GM19328 (cell line): ENCODE measurements around the gene SLIRP.
"Not testable (repeated sequence)": the region's sequence is repeated elsewhere in the genome, so short reads cannot be mapped to it uniquely, and the experiment has no call there.

ENCODE experiments used
- ATAC-seq: cut with Tn5 transposase; IDR thresholded peaks from one replicate; pipeline ENCODE4 v1.9.1; 2021; ENCODE audit warnings: mild to moderate bottlenecking, moderate library complexity; ENCODE audit not compliant: unreplicated experiment

The SLIRP gene

DNA sequence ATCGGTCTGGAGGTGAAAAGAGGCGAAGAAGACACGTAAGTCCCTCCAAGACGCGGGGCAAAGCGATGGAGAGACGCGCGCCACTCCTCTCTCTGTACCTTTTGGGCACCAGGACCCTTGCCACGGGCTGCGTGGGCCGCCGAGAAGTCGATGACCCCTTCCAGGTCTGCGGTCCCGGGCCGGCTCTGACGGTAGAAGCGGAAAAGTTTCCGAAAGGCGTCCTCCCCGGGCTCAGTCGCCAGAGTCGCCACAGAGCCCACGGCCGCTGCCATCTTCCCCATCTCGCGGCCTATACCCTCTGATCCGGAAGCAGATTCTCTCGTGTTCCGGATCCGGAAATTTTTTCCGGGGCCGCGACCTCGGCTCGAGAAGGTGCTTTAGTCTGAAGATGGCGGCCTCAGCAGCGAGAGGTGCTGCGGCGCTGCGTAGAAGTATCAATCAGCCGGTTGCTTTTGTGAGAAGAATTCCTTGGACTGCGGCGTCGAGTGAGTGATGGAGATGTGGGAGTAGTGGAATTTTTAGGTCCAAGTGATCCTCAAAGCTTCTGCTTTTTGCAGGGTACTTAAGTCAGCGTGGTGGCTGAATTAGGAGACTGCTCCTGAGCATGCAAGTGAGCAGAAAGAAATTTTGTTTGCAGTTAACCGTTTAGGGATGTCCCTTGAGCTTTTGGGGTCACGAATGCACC is at the start of gene SLIRP, which contains the start of gene ALKBH1:
Gene SLIRP, plus strand, starts transcription at position 380 of the 685 bp plus-strand sequence. Its CDS starts 9 bp downstream, at position 389.
Gene ALKBH1, minus strand, starts transcription at position 300 of the 685 bp plus-strand sequence. Its CDS starts 19 bp downstream, at position 281.
- peak; percentile 99 for ATAC-seq

DNA sequence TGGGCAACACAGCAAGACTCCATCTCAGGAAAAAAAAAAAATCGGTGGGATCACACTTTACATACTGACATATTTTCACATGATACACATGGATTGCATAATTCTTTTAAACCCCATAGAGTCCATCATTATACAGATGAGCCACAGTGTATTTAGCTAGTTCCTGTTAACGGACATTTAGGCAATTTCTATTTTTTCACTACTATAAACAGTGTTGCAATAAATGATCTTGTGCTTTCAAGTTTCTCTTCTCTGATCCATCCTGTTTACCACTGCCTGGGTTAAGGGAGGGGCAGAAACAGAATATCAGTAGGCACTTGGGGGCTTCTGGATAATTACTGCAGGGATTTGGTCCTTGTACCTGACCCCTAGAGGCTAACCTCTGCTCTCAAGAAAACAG is 48.1 kb upstream of the SLIRP start:
- ATAC-seq: no peak

DNA sequence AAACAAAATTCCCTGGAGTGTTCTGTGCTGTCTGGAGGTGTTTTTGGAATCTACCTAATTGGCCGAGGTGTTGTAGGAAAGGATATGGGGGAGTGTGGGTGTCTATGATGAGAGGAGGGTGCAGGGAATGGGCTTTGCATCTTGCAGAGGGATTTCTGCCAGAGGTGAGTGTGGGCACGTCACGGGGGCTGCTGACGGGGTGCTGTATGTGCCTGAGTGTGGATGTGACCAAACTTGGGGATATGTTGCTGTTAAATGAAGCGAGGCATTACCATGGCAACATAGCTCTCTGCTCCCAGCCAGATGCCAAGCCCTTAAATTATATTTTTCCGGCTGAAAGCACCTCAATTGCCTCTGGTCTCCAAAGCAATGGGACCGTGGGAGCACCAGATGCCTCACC is 47.1 kb upstream of the SLIRP start:
- no peak for ATAC-seq

DNA sequence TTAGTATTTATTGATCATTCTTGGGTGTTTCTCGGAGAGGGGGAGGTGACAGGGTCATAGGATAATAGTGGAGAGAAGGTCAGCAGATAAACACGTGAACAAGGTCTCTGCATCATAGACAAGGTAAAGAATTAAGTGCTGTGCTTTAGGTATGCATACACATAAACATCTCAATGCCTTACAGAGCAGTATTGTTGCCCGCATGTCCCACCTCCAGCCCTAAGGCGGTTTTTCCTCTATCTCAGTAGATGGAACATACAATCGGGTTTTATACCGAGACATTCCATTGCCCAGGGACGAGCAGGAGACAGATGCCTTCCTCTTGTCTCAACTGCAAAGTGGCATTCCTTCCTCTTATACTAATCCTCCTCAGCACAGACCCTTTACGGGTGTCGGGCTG is 46.3 kb upstream of the SLIRP start:
- not testable (repeated sequence) for ATAC-seq

DNA sequence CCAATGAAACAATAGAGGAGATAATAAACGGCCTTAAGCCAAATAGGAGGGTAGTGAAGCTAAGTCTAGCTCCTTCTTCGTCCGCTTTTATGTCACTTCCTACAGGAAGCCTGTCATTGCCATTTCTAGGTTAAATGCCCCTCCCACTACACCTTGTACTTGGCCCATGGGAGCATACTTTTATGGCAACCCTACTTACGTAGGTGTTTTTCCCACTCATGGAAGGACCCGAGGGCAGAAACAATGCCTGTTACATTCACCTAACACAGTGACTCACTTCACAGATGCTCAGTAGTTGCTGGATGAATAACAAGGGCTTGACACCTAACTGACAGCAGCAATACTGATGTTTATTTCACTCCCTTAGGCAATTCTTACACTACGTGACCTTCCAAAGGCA is 44.6 kb upstream of the SLIRP start:
- no peak for ATAC-seq

DNA sequence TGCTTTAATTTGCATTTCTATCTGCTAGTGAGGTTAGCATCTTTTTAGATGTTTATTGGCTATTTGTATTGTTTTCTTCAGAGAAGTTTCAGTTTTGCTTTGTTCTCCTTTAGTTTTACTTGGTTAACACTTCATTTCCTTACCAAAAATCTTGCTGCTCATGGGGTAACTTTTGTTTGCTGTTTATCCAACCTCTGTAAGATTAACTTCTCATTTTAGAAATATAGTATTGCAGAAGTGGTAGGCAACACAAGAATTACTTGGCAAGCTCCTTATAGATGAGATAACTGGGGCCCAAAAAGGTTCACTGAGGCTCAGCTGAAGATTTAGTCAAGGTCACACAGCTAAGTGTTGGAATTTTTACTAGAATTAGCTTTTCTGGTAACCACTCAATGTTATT is 40.6 kb upstream of the SLIRP start:
- no peak for ATAC-seq

DNA sequence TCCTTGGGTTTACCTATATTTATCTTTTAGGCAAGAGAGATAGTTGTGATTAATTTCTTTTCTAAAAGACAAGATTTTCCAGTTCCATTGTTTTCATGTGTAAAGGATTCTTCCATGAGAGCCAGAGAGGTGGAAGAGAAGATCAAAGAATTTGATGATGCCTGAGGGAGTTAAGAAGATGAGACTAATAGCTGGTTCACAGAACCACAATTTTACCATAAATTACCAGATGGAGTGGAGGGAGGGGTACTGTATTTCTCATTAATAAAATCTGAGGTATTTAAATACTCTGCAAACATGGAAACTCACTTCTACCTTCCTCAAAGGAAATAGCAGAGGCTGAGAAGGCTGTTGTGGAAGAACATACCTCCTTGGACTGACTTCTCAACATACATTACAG is 34.7 kb upstream of the SLIRP start:
- ATAC-seq: no peak

DNA sequence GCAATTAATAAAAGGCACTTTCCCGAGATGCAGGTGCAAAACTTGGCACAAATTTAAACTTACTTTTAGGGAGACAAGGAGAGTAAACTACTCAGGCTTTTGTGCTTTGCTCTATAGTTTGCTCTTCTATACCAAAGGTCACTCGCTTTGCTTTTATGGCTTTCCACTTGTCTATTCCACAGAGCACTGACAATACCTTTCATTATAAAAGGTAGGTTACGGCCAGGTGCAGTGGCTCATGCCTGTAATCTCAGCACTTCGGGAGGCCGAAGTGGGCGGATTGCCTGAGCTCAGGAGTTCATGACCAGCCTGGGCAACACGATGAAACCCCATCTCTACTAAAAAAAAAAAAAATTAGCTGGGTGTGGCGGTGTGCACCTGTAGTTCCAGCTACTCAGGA is 33.0 kb upstream of the SLIRP start:
- ATAC-seq: no peak

DNA sequence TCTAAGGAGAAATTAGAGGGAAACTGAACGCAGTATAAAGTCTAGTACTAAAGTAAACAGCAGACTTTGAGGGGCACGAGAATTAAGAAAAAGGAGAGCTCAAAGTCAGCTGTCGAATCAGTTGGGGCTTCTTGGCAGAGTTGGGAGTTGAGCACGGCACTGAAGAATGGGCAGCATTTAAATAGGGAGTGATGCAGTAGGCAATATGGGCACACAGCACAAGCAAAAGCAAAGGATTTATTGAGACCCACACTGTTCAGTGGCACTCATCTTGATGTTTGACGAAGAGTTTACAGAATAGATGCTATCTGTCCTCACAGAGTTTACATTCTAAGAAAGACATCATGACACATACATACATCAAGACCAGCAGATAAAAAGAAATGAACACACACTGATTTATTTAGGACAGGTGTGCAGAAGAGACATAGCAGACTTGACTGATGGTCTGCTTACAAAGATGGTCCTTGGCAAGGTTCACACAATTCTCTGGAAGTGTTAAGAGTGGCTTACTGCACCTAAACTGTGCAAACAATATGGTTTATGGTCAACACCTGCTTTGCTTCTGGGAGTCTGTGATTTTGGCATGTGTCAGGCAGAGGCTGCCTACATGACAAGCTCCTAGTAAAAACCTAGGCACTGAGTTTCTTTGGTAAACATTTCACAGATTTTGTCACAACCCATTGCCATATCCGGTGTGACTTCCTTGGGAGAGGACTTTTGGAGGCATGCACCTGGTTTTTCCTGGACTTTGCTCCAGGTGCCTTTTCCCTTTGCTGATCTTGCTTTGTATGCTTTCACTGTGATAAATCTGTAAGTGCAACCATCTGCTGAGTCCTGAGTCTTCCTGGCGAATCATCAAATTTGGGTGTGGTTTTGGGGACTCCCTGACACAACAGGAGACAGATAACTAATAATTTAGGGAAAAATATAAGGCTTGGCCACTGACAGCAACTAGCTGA is 26.4 kb upstream of the SLIRP start:
- no peak for ATAC-seq

DNA sequence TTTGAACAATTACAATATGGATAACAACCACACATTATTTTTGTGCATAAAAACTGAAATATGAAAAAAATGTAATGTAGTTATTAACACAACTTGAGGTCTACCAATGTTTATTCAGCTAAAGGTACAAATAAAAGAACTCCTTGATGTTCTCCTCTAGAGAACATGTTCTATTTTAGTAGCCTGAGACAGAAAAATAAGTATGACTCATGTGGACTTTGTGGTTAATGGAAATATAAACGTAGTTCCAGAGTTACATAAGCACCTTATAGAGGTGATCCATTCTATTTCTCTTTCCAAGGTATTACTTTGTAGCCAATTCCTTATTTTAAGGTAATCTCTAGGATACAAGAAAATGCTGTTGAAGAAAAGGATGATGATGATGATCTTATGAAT is 25.7 kb upstream of the SLIRP start:
- no peak for ATAC-seq

DNA sequence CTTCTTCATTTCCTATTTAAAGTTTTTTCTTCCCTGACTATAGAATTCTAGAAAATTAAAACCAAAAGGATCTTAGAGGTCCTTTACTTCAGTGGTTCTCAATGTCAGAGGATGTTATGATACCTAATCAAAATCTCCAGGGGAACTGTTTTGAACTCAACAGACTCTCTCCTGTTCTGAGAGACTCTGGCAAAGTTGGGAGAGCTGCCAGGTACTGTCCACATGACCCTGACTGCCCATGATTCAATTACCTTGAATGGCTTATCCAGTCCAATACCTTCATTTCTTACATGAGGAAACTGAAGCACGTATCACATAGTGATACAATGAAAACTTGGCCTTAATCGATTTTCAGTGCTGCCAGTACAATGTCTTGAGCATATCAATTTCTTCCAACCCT is 16.6 kb upstream of the SLIRP start:
- no peak for ATAC-seq

DNA sequence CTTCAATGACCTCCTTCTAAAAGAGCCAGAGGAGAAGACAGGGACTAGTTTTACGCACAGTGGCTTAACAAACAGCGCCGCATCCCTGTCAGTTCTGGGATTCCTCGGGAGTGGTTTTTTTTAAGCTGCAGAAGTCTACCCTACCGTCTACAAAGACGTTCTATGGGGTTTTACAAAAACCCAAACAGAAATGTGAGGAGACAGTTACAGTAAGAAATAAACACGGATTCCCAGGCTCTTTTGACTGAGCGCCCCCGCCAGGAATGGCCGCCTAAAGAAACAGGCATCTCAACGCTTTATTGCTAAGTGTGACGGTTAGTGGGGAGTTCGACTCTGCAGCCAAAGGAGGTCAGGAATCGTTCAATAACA is 564 bp upstream of the SLIRP start:
- ATAC-seq: peak; percentile 23

DNA sequence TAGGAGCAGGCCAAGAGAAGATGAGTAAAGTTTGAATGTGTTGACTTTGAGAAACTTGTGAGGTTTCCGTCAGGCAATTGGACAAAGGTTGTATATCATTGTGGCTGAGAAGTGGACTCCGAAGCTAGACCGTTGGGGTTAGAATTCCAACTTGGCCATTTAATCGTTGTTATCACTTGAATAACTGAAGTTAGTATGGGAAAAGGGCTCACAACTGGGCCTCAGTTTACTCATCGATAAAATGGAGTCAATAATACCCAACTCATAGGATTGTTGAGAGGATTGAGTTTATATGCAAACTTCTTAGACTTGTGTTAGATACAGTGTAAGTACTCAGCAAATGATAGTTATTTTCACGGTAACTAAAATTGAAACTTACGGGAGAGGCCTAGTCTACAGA is 846 bp downstream of the SLIRP start:
- no peak for ATAC-seq

DNA sequence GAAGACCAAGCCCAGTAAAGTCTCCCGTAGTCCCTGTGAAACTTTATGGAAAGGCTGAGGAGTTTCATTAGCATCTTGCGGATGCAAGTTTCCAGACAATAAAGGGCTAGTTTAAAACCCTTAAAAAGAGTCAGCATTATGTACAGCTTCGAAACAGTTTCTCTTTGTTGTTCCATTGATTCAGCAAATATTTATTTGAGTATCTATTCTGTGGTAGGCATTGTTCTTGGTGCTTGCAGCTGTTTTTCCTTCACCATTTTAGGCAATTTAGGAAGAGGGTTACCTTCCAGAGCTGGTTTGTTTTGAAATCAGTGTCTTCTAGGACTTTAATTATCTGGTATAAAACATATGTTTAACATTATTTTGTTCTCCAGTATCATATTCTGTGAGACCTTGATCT is 1.5 kb downstream of the SLIRP start:
- no peak for ATAC-seq

DNA sequence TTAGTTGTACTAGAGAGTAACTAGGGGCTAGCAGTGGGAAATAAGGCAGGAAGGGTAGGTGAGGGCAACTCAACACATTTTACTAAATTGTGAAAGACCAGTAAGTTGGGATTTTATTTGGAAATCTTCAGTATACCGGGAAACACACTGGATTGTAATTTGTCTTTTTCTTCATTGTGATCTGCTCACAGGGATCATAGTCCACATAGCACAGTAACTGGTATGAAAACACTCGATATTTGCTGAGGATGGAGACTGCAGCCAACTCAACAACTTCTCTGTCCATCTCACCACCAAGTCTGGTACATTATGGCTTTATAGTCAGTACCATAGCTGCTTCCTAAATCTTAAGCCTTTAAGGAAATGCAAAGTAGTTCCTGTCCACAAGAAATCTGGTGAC is 2.5 kb downstream of the SLIRP start:
- no peak for ATAC-seq

DNA sequence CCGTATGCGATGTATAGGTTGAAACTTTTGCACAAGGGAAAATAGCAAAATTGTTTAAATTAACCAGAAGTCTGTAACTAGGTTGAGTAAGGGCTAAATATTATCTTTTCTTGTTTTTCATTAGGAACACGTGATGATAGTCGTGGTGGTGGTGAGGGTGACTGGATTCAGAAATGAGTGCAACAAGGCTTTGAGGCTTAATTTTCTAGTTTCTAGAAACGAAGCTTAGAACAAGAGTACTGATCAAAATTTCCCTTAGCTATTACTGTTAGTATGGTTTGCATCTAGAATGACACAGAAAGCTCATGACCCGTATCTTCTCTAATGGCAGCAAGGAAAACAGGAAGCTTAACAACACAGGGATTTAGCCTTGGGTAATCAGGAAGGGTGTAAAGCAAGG is 7.0 kb downstream of the SLIRP start:
- no peak for ATAC-seq

DNA sequence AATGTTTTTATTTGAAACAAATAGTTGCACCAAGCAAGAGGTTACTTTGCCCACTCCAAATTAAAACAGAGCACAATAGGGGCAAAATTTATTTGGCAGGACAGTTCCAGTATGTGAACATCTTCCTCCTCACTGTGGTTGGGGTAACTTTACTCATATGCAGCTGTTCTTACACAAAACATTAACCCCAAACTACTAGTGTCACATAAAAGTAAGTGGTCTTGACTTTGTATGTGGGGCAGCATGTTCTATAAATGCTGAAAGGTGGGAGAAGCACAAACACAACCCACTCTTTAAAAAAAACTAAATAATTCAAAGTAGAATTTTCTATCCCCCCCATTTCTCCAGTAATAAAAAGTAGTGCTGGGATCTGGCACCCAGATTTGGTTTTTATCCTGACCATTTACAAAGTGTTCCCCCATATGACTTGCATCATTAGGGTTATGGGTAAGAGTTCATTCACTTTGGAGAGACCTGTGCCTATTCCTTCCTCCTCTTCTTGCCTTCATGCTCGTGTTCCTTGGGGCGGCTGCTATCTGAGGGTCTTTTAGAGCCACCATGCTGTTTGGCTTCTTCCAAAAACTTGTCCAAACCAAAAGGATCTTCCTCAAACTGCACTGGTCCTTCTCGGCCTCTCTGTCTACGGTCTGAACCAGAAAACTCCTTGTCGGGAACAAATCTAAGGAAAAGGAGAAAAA is 9.9 kb downstream of the SLIRP start:
- no peak for ATAC-seq

DNA sequence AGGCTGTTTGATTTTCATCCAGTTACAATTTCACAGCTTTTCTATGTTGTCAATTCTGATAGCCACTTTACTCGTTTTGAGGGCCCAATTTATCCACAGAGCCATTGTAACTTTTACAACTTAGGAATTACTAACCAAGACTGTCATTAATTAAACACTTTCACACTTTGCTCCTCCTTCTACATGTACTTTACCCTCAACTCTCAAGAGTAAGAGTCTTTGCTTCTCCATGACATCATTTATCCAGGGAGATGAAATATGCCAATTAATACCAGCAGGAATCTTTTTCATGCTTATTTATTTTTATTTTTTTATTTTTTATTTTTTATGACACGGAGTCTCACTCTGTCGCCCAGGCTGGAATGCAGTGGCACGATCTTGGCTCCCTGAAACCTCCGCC is 13.5 kb downstream of the SLIRP start:
- no peak for ATAC-seq

DNA sequence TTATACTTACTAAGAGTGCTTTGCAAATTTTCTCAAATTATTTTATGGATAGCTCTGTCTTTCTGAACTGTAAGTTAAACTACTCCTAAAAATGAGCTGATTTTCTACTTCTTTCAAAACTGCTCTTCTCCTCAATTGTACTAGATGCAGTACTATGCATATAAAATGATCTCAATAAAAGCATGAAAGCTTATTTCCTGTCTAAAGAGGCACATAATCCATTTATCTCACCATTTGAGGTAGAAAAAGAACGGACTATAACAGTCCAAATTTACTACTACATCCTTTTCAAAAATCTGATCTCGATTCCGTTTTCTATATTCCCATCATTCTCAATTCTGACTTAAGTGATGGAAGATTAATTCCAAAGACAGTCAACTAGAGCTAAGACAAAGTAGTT is 14.4 kb downstream of the SLIRP start:
- no peak for ATAC-seq

DNA sequence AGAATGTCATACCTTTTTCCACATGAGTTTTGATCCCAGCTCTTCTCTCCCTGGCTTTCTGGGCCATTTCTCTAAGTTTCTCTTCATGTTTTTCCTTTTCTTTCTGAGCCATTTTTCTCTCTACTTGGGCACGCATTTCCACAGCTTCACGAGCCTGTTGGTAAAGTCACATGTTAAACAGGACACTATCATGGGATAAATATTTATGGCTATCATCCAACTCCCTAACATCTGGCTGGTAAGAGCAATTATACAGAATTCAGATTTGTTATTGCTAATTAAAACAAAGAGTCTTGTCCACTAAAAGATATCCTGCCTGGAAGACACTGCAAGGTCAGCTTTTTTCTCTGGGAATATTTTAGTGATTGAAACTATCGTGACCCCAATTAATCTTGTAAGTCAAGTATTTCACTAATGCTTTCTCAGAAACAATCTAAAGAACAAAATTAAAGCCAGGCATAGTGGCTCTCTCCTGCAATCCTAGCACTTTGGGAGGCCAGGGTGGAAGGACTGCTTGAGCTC is 23.1 kb downstream of the SLIRP start:
- ATAC-seq: no peak

DNA sequence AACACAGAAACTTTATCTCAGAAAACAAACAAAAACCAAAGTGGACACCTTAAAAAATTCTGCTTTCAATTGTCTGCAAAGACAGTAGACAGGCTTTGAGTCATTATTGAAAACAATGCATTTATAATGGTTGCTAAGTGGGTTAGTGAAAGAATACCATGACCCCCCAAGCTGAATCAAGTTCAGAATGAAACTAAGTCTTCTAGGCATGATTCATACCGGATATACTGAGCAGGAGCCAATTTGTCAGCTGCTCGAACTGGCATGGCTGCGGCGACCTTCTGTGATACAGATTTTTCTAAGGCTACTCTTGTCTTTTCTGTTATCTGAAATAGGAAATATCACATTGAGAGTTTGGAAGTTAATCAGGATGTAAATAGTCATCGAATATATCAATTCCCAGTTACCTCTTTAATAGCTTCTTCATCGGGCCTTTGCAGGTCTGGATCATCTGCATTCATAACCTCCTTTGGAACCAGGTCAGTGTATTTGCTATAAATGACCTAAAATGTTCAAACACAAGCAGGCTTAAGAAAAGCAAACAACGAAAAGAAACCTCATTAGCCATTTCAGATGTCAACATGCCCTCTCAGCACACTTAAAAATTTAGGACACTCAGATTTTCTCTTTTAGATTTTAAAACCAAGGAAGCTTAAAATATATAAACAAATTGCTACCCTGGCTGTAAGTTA is 30.8 kb downstream of the SLIRP start:
- no peak for ATAC-seq
